Measurements from ENCODE around the gene PRDX5. TPM values are rescaled to one million over a fixed set of nuclear protein-coding genes. Genes with fewer than 3 reads are reported as not detected.
A peak's percentile ranks its signal among the peaks of the same experiment; 100 is the strongest.

Gene PRDX5
- total and polyA plus RNA-seq, 9 of the 15 experiments (the other 6 are each of a cell fraction or from before 2014, with no cell fraction given) = 40.8 to 327 (median 204) TPM

DNA sequence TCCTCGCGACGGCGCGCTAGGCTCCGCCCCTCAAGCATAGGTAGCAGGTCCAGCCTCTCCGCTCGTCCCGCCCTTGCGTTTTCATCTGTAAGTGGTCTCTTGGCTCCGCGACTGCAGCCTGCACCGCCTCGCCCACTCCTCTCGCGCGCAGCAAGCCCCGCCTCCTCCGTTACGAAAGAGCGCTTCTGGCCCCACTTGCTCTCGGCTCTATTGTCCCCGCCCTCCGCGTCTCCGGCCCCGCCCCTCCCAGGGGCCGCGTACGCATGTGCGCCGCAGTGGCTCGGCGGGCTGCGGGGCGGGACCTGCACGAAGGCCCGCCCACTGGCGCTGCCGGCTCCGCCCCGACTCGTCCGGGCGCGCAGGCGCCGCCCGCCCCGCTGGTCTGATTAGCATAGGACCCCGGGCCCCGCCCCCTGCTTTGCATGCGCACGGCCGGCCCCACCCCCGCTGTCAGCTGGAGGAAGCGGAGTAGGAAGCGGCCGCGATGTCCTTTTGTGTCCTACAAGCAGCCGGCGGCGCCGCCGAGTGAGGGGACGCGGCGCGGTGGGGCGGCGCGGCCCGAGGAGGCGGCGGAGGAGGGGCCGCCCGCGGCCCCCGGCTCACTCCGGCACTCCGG is 12.7 kb upstream of the PRDX5 start, which contains the start of gene ESRRA (continued):
- TF ChIP-seq ZBTB5 (IDR thresholded peaks at IDR 0.05) (no peak), THRA (IDR thresholded peaks at IDR 0.05) (no peak), MYC (IDR thresholded peaks at IDR 0.05; ENCODE audit: low read depth, low read length) (no peak; the same call in 1 of the 2 replicates), MYC (CRISPR knock-in tag; IDR thresholded peaks at IDR 0.05; ENCODE audit: borderline replicate concordance, low read depth) (no peak), CREB1 (IDR thresholded peaks at IDR 0.05) (peak; percentile 66; the same call in 1 of the 2 replicates), CREB1 (CRISPR knock-in tag; IDR thresholded peaks at IDR 0.05) (no peak), DACH1 (IDR thresholded peaks at IDR 0.05; ENCODE audit: partially characterized antibody) (peak; percentile 62), ZNF175 (CRISPR knock-in tag; IDR thresholded peaks at IDR 0.05; ENCODE audit: low read depth) (no peak), SRF (CRISPR knock-in tag; IDR thresholded peaks at IDR 0.05) (peak in 1 of 2 experiments; percentile 33; a peak in 1 of 4 replicates), TRIM24 (IDR thresholded peaks at IDR 0.05) (no peak), CBFA2T2 (conservative IDR thresholded peaks at IDR 0.05) (no peak), ZNF212 (CRISPR knock-in tag; IDR thresholded peaks at IDR 0.05) (no peak), KLF13 (tag; IDR thresholded peaks at IDR 0.05; ENCODE audit: borderline replicate concordance, low read depth) (no peak), TAF15 (IDR thresholded peaks at IDR 0.05; ENCODE audit: low read depth, low read length) (no peak), TRIM25 (IDR thresholded peaks at IDR 0.05; ENCODE audit: borderline replicate concordance) (no peak), CREM (IDR thresholded peaks at IDR 0.05; ENCODE audit: low read depth) (peak; percentile 73), ESRRB (CRISPR knock-in tag; IDR thresholded peaks at IDR 0.05; ENCODE audit: borderline replicate concordance) (no peak), ZEB2 (IDR thresholded peaks at IDR 0.05) (no peak), CXXC5 (CRISPR knock-in tag; IDR thresholded peaks at IDR 0.05) (peak; percentile 80), NEUROD1 (IDR thresholded peaks at IDR 0.05; ENCODE audit: borderline replicate concordance, low read depth, low read length, partially characterized antibody) (no peak), ZNF75A (CRISPR knock-in tag; IDR thresholded peaks at IDR 0.05) (no peak), SRSF7 (optimal IDR thresholded peaks at IDR 0.05; ENCODE audit: low read depth, low read length) (no peak)
- TF ChIP-seq, protein P1, sequence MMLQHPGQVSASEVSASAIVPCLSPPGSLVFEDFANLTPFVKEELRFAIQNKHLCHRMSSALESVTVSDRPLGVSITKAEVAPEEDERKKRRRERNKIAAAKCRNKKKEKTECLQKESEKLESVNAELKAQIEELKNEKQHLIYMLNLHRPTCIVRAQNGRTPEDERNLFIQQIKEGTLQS (IDR thresholded peaks at IDR 0.05) = no peak
- TF ChIP-seq, protein P1 (CRISPR knock-in tag; conservative IDR thresholded peaks at IDR 0.05) = no peak
